GM18951 (cell line): ENCODE data around the gene GZF1.
"Not testable (repeated sequence)": the region's sequence is repeated elsewhere in the genome, so short reads cannot be mapped to it uniquely, and the experiment has no call there.

Source experiments
- POLR2A ChIP-seq: IDR thresholded peaks from 4 replicates; pipeline ENCODE4 v1.6.1; 2011; ENCODE audit warnings: mild to moderate bottlenecking; ENCODE audit not compliant: insufficient read length, insufficient read depth; ENCODE audit errors: extremely low read depth
- in situ Hi-C: fragments of 300-500 bp; cut with MboI; formaldehyde crosslinking; loops from one replicate; pipeline ENCODE4 v1.12.0; 2022; ENCODE audit warnings: low sequenced_read_pairs, mixed read lengths, inconsistent platforms; ENCODE audit not compliant: unreplicated experiment

Gene GZF1

GRCh38 chr20:23334111-23334510 is 27.9 kb upstream of the GZF1 start:
- TF ChIP-seq POLR2A, result no peak
- in situ Hi-C loops, result no loop called here

DNA sequence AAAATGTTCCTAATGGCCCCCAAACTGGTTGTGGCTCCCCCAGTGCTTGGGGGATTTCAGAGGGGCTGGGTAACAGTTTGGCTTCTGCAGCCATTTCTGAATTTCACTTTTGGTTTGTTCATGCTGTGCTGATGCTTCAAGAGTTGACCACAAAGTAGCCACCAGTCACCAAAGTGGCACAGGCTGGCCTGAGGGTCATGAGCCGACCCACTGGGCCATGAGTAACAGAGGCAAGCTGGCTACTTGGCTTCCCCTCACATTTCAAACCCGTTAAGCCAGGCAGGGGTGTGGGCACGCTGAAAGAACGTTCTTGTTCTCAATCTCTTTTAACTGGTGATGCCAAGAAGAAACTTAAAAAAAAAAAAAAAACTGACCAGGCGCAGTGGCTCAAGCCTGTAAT is 26.5 kb upstream of the GZF1 start:
- no peak for TF ChIP-seq POLR2A
- in situ Hi-C loops, result no loop called here

DNA sequence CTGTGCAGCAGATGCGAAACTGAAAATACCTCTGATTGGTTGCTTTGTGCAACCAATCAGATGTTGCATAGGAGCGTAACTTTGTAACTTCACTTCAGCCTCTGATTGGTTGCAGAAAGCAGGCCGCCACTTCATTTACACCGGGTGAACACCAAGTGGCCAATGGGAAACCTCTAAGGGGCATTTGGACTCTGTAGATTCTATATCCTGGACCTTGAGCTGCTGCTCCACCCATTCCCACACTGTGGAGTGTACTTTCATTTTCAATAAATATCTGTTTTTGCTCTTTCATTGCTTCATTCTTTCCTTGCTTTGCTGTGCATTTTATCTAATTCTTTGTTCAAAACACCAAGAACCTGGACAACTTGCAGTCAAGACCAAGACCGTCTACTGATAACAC is 25.5 kb upstream of the GZF1 start:
- in situ Hi-C loops, result no loop called here
- TF ChIP-seq POLR2A, result no peak

DNA sequence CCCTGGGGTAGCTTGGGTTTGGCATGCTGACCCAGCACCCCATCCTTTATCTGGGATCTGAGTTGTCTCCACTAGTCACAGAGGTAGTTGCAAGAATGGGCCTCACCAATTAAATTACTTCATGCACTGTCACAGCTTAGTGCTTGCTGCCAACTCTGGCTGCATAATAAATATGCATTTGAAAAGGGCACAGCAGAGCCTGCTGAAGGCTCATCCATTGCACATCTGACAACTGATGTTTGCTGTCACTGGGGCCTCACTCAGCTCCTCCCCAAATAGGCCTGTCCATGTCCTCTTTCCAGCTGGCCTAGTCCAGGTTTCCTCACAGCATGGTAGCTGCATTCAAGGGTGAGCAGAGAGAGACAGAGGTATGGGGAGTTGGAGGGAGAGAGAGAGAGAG is 24.7 kb upstream of the GZF1 start:
- no peak for TF ChIP-seq POLR2A

DNA sequence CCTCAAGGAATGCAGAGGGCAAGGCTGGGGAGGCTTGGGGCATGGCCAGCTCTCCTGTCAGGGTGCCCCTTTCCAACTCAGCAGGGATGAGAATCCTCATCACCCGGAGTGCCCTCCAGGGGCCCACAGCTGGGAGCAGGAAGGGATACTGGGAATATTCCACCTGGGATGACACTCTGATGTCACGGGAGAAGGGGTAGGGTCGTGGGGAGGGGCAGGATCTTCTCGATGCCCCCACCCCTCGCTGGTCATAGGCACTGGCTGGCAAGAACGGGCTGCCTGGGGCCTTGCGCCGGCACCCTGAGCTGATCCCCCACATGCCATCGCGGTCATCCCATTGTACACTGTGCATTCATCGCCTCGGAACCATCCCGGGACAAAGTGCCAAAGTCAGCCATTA is 22.0 kb upstream of the GZF1 start:
- TF ChIP-seq POLR2A, result no peak
- in situ Hi-C loops, result no loop called here

More for the DNA sequence above, 24.7 kb upstream of the GZF1 start:
- in situ Hi-C loops, result no loop called here

DNA sequence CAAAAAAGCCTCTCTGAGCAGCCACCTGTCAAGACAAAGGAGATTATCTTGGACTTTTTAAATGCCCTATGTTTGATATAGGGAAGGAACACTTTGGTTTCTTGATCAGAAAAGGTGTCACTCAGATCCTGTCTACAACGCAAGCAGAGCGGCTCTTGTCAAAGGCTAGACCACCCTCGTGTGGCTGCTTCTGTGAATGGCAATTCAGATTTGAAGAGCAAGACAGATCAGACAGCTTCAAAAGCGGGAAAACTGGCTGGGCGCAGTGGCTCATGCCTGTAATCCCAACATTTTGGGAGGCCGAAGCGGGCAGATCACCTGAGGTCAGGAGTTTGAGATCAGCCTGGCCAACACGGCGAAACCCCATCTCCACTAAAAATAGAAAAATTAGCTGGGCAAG is 21.5 kb upstream of the GZF1 start:
- in situ Hi-C loops, result no loop called here

DNA sequence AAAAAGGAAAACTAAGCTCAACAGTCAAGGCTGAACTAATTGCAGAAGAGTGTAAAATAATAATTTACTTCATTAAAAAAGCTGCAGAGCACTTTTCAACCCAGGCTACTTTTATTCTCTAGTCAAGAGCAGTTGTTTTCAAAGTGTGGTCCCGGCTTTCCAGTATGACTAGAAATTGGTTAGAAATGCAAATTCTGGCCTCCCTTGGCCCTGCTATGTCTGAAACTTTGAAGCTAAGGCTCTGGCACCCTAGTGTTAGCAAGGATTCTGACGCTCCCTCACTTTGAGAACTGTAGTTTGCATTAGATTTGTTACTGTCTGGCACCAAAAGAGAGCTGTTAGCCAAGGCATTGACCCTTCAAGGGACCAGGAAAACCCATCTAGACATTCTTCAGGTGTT is 20.9 kb upstream of the GZF1 start:
- in situ Hi-C loops, result no loop called here

More for the DNA sequence above, 21.5 kb upstream of the GZF1 start:
- TF ChIP-seq POLR2A, result no peak

GRCh38 chr20:23343590-23343989 is 18.4 kb upstream of the GZF1 start:
- in situ Hi-C loops, result no loop called here
- no peak for TF ChIP-seq POLR2A

More for the DNA sequence above, 20.9 kb upstream of the GZF1 start:
- no peak for TF ChIP-seq POLR2A

DNA sequence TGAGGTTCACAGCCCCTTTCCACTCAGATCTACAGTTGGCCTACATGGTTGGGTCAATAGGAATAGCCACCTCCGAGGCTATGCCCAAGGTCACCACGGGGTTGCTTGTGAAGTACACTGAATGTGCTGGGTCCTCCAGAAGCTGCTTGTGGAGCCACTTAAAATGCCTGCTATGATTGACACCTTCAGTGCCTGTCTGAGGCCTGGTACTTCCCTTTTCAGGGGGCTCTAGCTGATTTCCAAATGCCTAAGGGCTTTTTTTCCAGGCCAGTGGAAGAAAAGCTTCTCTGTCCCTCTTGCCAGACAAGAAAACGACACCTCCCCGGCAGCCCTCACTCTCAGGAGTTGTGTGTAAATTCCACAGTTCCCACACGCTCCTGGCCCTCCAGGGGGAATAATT is 17.6 kb upstream of the GZF1 start:
- TF ChIP-seq POLR2A, result no peak
- in situ Hi-C loops, result no loop called here

DNA sequence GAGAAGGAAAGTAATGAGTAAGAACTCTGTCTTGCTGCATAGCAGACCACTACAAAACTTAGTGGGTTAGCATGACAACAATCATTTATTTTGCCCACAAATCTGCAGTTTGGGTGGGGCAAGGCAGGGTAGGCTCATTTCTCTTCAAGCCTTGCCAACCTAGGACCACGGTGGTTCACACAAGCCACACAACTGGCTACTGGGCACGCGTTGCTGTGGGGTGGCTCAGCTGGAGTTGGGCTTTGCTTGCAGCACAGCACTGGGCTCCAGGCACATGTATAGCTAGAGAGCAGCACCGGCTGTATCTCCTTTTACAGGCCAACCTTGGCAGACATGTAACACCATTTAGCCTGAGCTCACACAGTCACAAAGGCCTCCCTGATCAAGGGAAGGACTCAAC is 16.0 kb upstream of the GZF1 start:
- no peak for TF ChIP-seq POLR2A
- in situ Hi-C loops, result no loop called here

DNA sequence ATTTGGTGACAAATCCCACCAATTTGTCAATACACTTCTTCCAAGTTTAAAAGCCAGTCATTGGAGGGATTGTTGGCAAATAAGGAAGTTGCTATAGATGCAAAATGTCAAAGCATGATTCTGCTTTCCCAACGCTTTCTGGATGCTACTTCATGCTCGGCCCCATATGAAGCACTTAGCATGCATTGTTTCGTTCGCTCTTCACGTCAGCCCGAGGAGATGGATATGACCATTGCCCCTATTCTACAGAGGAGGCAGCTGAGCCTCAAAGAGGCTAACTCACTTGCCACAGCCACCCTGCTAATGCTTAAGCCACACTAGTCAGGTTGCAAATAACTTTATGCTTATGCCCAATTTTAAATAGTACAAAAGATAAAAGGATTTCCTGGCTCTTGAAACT is 14.2 kb upstream of the GZF1 start:
- no peak for TF ChIP-seq POLR2A
- in situ Hi-C loops, result no loop called here

DNA sequence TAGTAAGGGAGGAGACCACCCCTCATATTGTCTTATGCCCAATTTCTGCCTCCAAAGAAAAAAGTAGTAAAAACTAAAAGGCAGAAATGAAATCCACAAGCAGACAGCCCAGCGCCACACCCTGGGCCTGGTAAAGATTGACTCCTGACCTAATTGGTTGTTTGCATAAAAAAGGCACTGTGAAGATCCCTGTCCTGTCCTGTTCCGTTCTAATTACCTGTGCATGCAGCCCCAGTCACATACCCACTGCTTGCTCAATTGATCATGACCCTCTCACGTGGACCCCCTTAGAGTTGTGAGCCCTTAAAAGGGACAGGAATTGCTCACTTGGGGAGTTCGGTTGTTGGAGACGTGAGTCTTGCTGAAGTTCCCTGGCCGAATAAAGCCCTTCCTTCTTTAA is 13.5 kb upstream of the GZF1 start:
- in situ Hi-C loops, result not testable (repeated sequence)

GRCh38 chr20:23349338-23350195 is 12.4 kb upstream of the GZF1 start:
- in situ Hi-C loops, result no loop called here
- TF ChIP-seq POLR2A, result no peak

- in situ Hi-C loops, result no loop called here
These were observed 11.6 kb upstream of the GZF1 start, which contains the start of gene NXT1 for GRCh38 chr20:23350196-23350903. TSS of gene NXT1 (plus strand) at chr20:23350791. CDS start at chr20:23354042, 3,251 bp downstream.

More at GRCh38 chr20:23350196-23350903, 11.6 kb upstream of the GZF1 start, which contains the start of gene NXT1:
- TF ChIP-seq POLR2A, result peak; percentile 59
